HS-27A (cell line): ENCODE data around the gene ZPR1.
"Not testable (repeated sequence)": the region's sequence is repeated elsewhere in the genome, so short reads cannot be mapped to it uniquely, and the experiment has no call there.

ENCODE experiments used
- DNase-seq: peaks from one replicate; pipeline ENCODE4 v3.0.0-alpha.2; 2012; ENCODE audit warnings: low read depth, missing footprints

ZPR1 gene

DNA sequence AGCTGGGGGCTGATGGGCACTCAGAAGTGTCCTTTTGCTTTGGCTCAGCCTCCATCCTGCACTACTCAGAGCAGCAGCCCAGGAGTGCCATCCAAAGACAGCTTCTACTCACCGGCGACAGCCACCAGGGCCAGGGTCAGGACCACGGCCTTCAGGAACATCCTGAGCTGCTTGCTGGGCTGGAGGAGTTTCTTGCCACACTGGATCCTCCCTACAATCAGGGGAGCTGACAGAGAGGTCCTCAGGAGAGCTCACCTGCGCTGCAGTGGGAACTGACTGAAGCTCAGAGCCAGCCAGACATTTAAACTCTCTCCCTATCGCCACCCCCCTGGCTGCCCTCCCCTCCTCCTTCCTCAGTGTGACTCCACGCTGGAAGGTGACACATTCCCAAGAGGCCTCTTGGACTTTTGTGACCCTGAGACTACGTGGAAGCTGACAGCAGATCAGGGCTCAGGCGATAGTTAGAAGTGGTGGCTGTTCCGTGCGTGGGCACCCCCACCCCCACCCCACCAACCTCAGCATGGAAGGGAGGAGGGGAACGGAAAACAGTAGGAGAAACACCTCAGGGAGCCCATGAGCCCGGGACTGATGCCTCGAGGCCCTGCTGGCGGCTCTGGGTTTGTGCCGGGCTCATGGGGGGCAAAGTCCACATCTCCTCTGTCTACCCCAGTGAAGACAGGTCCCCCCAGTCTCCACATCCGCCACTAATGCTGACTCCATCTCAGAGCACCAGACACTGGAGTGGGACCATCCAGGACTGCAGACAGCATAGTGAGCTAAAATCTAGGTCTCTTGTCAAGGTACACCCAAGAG is 35.4 kb upstream of the ZPR1 start, which contains the start of gene APOA4:
Gene APOA4, minus strand, starts transcription at position 274 of the 813 bp plus-strand sequence. Its CDS starts 113 bp downstream, at position 161.
- no peak for DNase-seq

DNA sequence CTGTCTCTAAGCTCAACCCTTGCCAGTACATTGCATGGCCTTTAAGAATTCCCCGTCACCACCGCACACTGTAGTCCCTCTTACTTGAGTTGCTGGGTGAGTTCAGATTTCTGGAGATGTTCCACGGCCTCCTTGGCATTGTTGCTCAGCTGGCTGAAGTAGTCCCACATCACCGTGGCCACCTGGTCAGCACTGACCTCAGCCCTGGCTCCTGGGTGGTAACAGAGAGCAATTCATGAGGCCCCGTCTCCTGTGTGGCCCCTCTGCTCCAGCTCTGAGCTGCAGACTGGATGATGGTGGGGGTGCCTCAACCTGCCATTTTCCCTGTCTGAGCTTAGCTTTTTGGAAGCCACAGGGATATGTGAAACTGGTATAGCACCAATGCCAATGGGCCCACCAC is 34.8 kb upstream of the ZPR1 start:
- no peak for DNase-seq

- DNase-seq, result no peak
These were observed 33.5 kb upstream of the ZPR1 start for GRCh38 chr11:116821050-116821918.

GRCh38 chr11:116819049-116819448 is 31.2 kb upstream of the ZPR1 start:
- no peak for DNase-seq

- no peak for DNase-seq
These were observed 26.7 kb upstream of the ZPR1 start for GRCh38 chr11:116814502-116814901.

DNA sequence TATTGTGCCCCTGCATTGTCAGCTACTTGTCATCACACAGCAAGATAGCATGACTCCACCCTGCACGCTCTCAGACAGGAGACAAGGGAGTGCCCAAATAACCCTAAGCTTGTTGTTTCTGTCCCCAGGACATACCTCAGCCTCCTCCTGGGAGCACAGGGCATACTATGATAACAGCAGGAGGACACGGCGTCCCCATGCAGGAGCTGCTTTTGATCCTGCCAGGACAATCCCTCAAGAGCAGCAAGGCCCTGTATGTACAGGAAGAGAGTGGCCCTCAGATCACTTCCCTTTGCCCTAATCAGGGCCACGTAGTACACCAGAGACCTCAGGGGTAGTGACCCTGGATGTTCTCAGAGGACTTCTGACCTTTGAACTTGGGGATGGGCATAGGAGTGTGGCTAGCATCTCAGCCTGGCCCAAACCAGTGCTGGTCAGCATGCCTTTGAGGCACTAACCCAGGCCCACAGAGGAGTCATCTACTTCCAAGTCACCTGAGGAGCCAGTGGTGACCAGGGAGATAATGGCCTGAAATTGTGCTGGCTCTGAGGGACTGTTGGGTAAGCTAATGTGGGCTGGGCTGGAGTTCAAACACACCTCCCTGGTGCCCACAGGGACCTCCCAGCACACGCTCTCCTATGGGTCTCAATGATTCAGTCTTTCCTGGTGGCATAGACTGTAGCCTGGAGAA is 26.1 kb upstream of the ZPR1 start:
- no peak for DNase-seq

- no peak for DNase-seq
These were observed 25.3 kb upstream of the ZPR1 start for GRCh38 chr11:116813170-116813569.

- DNase-seq, result no peak
These were observed 24.3 kb upstream of the ZPR1 start for GRCh38 chr11:116812109-116812508.

- no peak for DNase-seq
These were observed 23.4 kb upstream of the ZPR1 start for GRCh38 chr11:116811194-116811593.

GRCh38 chr11:116808262-116809175 is 20.7 kb upstream of the ZPR1 start:
- DNase-seq, result no peak

DNA sequence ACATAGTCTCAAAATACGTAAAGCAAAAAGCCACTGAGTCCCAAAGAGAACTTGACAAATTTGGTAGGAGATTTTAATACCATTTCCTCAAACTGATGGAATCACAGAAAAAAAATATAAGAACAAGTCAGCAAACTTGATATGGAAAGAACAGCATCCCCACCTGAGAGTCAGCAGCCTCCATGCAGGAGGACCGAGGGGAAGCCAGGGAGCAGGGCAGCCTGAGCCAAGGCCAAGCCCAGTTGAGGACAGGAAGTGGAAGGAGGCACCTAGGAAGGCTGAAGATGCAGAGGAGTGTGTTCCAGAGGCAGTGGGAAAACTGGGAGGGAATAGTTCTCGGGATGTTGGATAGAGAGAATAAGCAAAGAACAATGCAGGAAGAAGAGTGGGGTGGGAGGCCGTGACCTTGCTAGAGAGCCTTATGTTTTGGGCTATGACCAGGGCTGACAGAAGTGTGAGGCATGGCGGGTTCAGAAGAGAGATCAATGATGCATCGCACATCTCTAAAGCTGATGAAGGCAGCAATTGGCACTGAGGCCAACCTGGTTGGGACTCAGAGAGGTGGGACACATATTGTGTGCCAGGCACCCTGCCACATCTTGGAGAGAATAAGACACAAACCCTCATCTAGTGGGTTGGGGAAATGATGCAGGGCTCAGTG is 19.9 kb upstream of the ZPR1 start:
- no peak for DNase-seq

- DNase-seq, result no peak
These were observed 16.2 kb upstream of the ZPR1 start for GRCh38 chr11:116804001-116804400.

DNA sequence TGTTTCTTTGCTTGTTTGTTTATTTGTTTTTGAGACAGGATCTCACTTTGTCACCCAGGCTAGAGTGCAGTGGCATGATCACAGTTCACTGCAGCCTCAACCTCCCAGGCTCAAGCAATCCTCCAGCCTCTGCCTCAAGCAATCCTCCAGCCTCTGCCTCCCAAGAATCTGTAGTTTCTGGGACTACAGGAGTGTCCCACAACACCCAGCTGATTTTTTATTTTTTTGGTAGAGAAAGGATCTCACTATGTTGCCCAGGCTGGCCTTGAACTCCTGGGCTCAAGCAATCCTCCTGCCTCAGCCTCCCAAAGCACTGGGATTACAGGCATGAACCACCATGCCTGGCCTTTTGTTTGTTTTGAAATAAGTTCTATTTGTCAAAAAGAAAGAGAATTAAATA is 13.8 kb upstream of the ZPR1 start:
- not testable (repeated sequence) for DNase-seq

DNA sequence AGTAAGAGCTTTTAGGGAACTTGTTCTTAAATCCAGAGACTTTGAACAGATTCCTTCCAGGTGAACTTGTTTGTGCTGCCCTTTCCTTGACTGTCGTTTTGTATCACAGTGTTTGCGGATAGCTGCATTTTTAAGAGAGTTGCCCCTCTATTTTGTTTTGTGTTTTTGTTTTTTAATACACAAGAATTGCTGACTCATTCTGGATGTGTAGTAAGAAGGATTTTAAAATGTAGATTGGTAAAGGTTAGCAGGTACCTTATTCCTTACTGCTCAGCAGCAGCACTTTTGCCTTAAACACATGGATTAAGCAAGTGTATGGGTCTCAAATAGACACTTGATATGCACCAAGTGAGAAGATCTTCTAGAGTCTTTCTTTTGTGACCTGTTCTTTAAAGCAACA is 12.8 kb upstream of the ZPR1 start:
- no peak for DNase-seq

GRCh38 chr11:116798368-116798767 is 10.5 kb upstream of the ZPR1 start:
- DNase-seq, result no peak

GRCh38 chr11:116797816-116798215 is 10.0 kb upstream of the ZPR1 start:
- no peak for DNase-seq

DNA sequence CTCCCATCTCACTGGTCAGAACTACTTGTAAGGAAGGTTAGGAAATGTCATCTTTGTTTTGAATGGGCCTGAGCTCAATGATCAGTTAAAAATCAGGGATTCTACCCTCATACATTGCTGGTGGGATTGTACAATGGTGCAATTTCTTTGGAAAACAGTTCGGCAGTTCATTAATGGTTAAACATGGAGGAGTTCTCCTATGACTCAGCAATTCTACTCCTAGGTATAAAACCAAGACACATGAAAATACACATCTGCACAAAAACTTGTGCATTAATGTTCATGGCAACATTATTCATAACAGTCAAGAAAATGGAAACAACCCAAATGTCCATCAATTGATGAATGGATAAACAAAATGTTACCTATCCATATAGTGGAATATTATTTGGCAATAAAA is 8.7 kb upstream of the ZPR1 start:
- no peak for DNase-seq

- DNase-seq, result no peak
These were observed 7.0 kb upstream of the ZPR1 start for GRCh38 chr11:116794851-116795250.

DNA sequence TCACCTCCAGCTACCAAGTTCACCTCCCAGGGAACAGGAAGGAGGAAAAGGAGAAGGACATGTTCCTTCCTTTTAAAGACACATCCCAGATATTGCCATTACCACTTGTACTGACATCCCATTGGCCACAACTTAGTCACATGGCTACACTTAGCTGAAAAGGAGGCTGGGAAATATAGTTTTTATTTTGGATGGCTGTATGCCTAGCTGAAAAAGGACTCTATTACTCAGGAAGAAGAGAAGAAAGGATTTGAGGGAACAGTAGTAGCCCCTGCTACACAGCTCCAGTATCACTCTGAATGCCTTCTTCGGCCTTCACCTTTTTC is 5.9 kb upstream of the ZPR1 start:
- DNase-seq, result no peak

DNA sequence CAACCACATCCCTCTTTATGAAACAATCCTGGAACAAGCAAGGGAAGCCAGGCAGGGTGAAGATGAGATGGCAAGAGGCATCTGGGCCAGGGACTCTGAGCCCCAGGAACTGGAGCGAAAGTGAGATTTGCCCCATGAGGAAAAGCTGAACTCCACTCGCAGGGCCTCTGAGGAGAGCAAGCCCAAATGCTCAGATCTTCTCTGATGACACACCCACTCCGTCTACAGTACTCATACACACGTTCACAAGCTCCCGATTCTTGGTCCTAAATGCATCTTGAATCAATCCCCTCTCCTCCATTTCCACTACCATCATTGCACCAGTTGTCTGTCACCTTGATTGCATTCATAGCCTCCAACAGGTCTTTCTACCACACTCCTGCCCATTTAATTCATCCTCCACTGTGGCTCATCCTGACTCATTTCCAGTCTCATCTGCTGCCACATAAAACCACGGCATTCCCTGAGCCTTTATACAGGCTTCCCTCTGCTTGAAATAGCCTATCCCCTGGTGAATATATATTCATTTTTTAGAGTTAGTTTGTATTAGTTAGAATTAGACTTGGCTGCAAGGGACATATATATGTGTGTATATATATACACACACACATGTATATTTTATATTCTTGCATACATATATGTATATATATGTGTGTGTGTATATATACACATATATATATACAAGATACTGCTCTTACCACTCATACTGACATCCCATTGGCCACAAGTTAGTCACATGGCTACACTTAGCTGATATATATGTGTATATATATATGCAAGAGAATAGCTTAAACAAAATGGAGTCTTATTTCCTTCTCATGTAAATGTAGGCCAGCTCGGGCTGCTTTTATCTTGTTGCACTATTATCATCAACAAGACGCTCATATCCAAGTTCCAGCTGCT is 5.3 kb upstream of the ZPR1 start:
- no peak for DNase-seq
